ENCODE results near the gene ARHGAP4. TPM values are rescaled to one million over a fixed set of nuclear protein-coding genes. Genes with fewer than 3 reads are reported as not detected.

The ARHGAP4 gene
- total and polyA plus RNA-seq, 2 donors from 2014 or later, result 38.3 to 73.0 TPM

DNA sequence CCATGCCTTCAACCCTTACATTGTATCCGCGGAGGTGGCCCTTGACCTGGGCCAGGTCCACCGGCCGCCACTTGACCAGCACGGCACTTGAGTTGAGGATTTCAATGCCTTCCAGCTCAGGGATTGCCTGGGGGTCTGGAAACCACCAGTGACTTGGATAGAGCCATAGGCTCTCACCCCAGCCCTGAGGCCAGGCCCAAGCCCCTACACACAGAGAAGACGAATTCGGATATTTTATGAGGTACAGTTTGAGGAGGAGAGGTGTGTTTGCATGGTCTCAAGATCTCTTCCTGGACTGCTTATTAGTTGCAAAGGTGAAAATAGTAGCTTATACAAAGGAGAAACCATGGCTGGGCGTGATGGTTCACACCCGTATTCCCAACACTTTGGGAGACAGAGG lies 60.4 kb downstream of the ARHGAP4 start:
- Histone ChIP-seq H3K4me1 (ENCODE audit: control insufficient read depth in 2 of 3, insufficient read depth in 2 of 3, low read depth in 1 of 3, low read length in 3 of 3) (no peaks in the 10 kb centered on the region), H3K9me3 (ENCODE audit: control insufficient read depth in 2 of 3, insufficient read depth in 1 of 3, low read length in 3 of 3) (no peaks in the 10 kb centered on the region), H3K36me3 (ENCODE audit: control insufficient read depth in 2 of 3, insufficient read depth in 3 of 3, low read length in 3 of 3) (no peaks in the 10 kb centered on the region), H3K27ac (ENCODE audit: low read depth in 2 of 2, low read length in 2 of 2) (no peak overlapping the region), H3K4me3 (ENCODE audit: low read length in 3 of 3) (no peak overlapping the region), H3K27me3 (ENCODE audit: control insufficient read depth, insufficient read depth, low read length) (no peaks in the 10 kb centered on the region), H3K9ac (ENCODE audit: low read length in 3 of 3) (no peak overlapping the region)
- no peak for FAIRE-seq
- TF ChIP-seq, protein P1, sequence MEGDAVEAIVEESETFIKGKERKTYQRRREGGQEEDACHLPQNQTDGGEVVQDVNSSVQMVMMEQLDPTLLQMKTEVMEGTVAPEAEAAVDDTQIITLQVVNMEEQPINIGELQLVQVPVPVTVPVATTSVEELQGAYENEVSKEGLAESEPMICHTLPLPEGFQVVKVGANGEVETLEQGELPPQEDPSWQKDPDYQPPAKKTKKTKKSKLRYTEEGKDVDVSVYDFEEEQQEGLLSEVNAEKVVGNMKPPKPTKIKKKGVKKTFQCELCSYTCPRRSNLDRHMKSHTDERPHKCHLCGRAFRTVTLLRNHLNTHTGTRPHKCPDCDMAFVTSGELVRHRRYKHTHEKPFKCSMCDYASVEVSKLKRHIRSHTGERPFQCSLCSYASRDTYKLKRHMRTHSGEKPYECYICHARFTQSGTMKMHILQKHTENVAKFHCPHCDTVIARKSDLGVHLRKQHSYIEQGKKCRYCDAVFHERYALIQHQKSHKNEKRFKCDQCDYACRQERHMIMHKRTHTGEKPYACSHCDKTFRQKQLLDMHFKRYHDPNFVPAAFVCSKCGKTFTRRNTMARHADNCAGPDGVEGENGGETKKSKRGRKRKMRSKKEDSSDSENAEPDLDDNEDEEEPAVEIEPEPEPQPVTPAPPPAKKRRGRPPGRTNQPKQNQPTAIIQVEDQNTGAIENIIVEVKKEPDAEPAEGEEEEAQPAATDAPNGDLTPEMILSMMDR (IDR thresholded peaks at IDR 0.05; ENCODE audit: borderline replicate concordance, extremely low read depth, insufficient read depth), result no peak
- no peak for DNase-seq
- intact Hi-C loops (cut with DNase I), result no loop called here

DNA sequence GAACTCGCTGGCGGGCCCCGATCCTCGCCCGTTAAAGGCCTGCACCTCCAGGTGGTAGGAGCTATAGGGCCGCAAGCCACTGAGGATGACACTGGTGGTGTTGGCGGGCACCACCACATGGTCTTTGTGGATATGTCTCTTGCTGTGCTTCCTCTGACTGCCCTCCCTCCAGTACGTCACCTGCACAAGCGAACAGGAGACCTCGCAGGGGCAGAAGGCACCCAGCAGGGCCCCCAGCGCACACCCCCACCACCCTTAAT lies 60.8 kb downstream of the ARHGAP4 start:
- Histone ChIP-seq H3K9ac (ENCODE audit: low read length in 3 of 3) (no peak overlapping the region), H3K27ac (ENCODE audit: low read depth in 2 of 2, low read length in 2 of 2) (no peak overlapping the region), H3K36me3 (ENCODE audit: control insufficient read depth in 2 of 3, insufficient read depth in 3 of 3, low read length in 3 of 3) (no peaks in the 10 kb centered on the region), H3K27me3 (ENCODE audit: control insufficient read depth, insufficient read depth, low read length) (no peaks in the 10 kb centered on the region), H3K4me3 (ENCODE audit: low read length in 3 of 3) (no peak overlapping the region), H3K4me1 (ENCODE audit: control insufficient read depth in 2 of 3, insufficient read depth in 2 of 3, low read depth in 1 of 3, low read length in 3 of 3) (no peaks in the 10 kb centered on the region), H3K9me3 (ENCODE audit: control insufficient read depth in 2 of 3, insufficient read depth in 1 of 3, low read length in 3 of 3) (no peaks in the 10 kb centered on the region)
- TF ChIP-seq, protein P1 (IDR thresholded peaks at IDR 0.05; ENCODE audit: borderline replicate concordance, extremely low read depth, insufficient read depth), result no peak
- no peak for FAIRE-seq
- DNase-seq, result no peak
- intact Hi-C loops (cut with DNase I), result no loop called here

DNA sequence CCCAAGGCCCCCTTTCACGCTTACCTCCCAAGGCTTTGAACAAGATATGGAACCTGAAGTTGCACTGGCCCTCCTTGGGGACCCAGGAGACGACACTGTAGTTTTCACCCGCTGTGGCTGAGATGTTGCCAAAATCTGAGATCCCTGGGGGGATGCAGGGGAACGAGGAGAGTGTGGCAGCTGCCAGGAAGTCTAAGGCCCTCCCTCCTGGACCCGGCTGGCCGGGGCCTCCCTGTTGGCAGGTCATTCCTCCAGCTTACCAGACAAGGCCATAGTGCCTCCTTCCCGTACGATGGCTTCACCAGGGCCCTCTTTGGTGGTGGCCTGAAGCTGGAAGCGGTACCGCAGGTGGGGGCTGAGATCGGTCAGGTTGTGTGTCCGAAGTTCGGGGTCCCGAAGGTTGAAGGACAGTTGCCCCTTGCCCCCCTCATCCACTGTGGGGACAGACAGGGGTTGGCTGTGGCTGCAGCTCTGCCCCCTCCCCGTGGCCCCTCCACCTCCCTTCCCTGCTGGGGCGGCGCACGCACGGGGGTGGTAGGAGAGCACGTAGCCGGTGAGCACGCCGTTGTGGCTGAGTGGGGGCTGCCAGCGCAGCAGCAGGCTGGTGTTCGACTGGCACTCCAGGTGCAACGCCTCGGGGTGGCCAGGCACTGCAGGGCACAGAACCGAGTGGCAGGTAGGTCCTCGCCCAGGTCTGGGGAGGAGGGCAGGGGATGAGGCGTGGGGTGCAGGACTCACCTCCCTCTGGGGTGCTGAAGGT lies 61.3 kb downstream of the ARHGAP4 start:
- no peak for FAIRE-seq
- Histone ChIP-seq H3K9ac (ENCODE audit: low read length in 3 of 3) (no peak overlapping the region), H3K4me1 (ENCODE audit: control insufficient read depth in 2 of 3, insufficient read depth in 2 of 3, low read depth in 1 of 3, low read length in 3 of 3) (no peaks in the 10 kb centered on the region), H3K9me3 (ENCODE audit: control insufficient read depth in 2 of 3, insufficient read depth in 1 of 3, low read length in 3 of 3) (no peaks in the 10 kb centered on the region), H3K27ac (ENCODE audit: low read depth in 2 of 2, low read length in 2 of 2) (no peak overlapping the region), H3K27me3 (ENCODE audit: control insufficient read depth, insufficient read depth, low read length) (no peaks in the 10 kb centered on the region), H3K4me3 (ENCODE audit: low read length in 3 of 3) (no peak overlapping the region), H3K36me3 (ENCODE audit: control insufficient read depth in 2 of 3, insufficient read depth in 3 of 3, low read length in 3 of 3) (no peaks in the 10 kb centered on the region)
- intact Hi-C loops (cut with DNase I), result no loop called here
- peak in 1 of 5 donors; percentile 70 for DNase-seq
- TF ChIP-seq, protein P1 (IDR thresholded peaks at IDR 0.05; ENCODE audit: borderline replicate concordance, extremely low read depth, insufficient read depth), result no peak

DNA sequence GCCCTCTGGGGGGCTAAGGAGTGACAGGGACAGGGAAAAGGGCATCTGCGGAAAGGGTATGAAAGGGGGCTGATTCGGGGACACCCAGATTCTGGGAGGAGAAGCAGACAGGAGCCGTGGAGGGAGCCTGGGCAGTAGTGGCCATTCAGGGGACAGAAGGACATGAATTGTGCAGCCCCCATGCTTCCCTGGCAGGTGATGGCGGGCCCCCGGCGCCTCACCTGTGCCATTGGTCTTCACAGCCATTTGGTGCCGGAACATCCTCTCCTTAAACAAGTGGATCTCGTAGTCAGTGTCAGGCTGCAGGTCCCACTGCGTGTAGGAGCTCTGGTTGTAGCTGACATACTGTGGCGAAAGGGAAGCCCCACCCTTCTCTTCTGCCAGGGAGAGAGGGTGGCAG lies 62.0 kb downstream of the ARHGAP4 start:
- H3K27me3 ChIP-seq (ENCODE audit: control insufficient read depth, insufficient read depth, low read length), result no peaks in the 10 kb centered on the region
- H3K4me1 ChIP-seq (ENCODE audit: control insufficient read depth in 2 of 3, insufficient read depth in 2 of 3, low read depth in 1 of 3, low read length in 3 of 3), result no peaks in the 10 kb centered on the region
- DNase-seq, result peak in 1 of 5 donors; percentile 24
- TF ChIP-seq, protein P1 (IDR thresholded peaks at IDR 0.05; ENCODE audit: borderline replicate concordance, extremely low read depth, insufficient read depth), result no peak
- intact Hi-C loops (cut with DNase I), result no loop called here
- H3K36me3 ChIP-seq (ENCODE audit: control insufficient read depth in 2 of 3, insufficient read depth in 3 of 3, low read length in 3 of 3), result no peaks in the 10 kb centered on the region
- FAIRE-seq, result no peak
- H3K9ac ChIP-seq (ENCODE audit: low read length in 3 of 3), result no peak overlapping the region
- H3K27ac ChIP-seq (ENCODE audit: low read depth in 2 of 2, low read length in 2 of 2), result no peak overlapping the region
- no peak overlapping the region for H3K4me3 ChIP-seq (ENCODE audit: low read length in 3 of 3)
- H3K9me3 ChIP-seq (ENCODE audit: control insufficient read depth in 2 of 3, insufficient read depth in 1 of 3, low read length in 3 of 3), result no peaks in the 10 kb centered on the region

All from kidney (tissue), 14 donors.